Bronchial epithelial cell (primary cell): ENCODE data around the gene ATP1A2. TPM values are rescaled to one million over a fixed set of nuclear protein-coding genes. Genes with fewer than 3 reads are reported as not detected.

Experiments used
- DNase-seq: peaks from one replicate; pipeline ENCODE4 v3.0.0-alpha.2; 2010; ENCODE audit warnings: low read depth
- FAIRE-seq: peaks from 2 replicates; lab custom pipeline; 2011; peaks lifted over from hg19 to GRCh38; lab: Jason Lieb, UNC
- H3K27me3 ChIP-seq: 2 replicates; pipeline ENCODE4 v1.5.1; 2011; ENCODE audit warnings: low read length; ENCODE audit not compliant: control insufficient read depth, insufficient read depth
- H3K36me3 ChIP-seq: 2 replicates; pipeline ENCODE4 v1.5.1; 2011; ENCODE audit warnings: low read length; ENCODE audit not compliant: control insufficient read depth, insufficient read depth
- H3K4me3 ChIP-seq: 2 replicates; pipeline ENCODE4 v1.5.1; 2011; ENCODE audit warnings: mild to moderate bottlenecking, low read depth, low read length, control low read depth
- CTCF ChIP-seq: IDR thresholded peaks from 2 replicates; pipeline ENCODE4 v1.5.1; 2011; ENCODE audit warnings: mild to moderate bottlenecking, moderate library complexity, low read length, control low read depth, inconsistent platforms; ENCODE audit not compliant: insufficient read depth, severe bottlenecking
- total RNA-seq: library from RNA; depleted of rRNA; stranded (reverse); fragments of >200 nt; gene quantifications from 2 replicates; pipeline ENCODE4 v1.2.1, GENCODE V29; 2014

ATP1A2 gene
- total RNA-seq, 1 donor from 2014 or later = not detected

- Histone ChIP-seq H3K27me3 (no peaks in the 10 kb centered on the region), H3K4me3 (no peak overlapping the region), H3K36me3 (no peaks in the 10 kb centered on the region)
- DNase-seq (no peak), FAIRE-seq (no peak)
- no peak for TF ChIP-seq CTCF
These were observed 72.8 kb downstream of the ATP1A2 start for GRCh38 chr1:160188341-160188740.

- TF ChIP-seq CTCF = no peak
- Histone ChIP-seq H3K36me3 (no peaks in the 10 kb centered on the region), H3K4me3 (no peak within 1 kb of the TSS), H3K27me3 (no peaks in the 10 kb centered on the region)
- DNase-seq (peak; percentile 28), FAIRE-seq (no peak)
These were observed 74.4 kb downstream of the ATP1A2 start, which contains the start of gene CASQ1 for GRCh38 chr1:160189649-160190625. CASQ1 (plus strand) TSS chr1:160190575; CDS start chr1:160190752, 177 bp downstream.

GRCh38 chr1:160191756-160192155, 76.2 kb downstream of the ATP1A2 start:
- no peak for TF ChIP-seq CTCF
- no peaks in the 10 kb centered on the region for H3K36me3 ChIP-seq
- H3K4me3 ChIP-seq = no peak overlapping the region
- no peak for FAIRE-seq
- DNase-seq = no peak
- H3K27me3 ChIP-seq = no peaks in the 10 kb centered on the region

- Histone ChIP-seq H3K27me3 (no peaks in the 10 kb centered on the region), H3K4me3 (no peak overlapping the region), H3K36me3 (no peaks in the 10 kb centered on the region)
- no peak for FAIRE-seq
- DNase-seq = no peak
- TF ChIP-seq CTCF = no peak
These were observed 76.7 kb downstream of the ATP1A2 start for GRCh38 chr1:160192234-160192633.

Other genes with a start within 250 kb of the ATP1A2 start
- gene CFAP45, start 215.6 kb upstream of the ATP1A2 start, total RNA-seq = 0.53 and 0.90 TPM in 2 replicates
- 265 and 283 TPM in 2 replicates for gene TAGLN2, start 190.3 kb upstream of the ATP1A2 start, total RNA-seq
- 6.3 and 16.8 TPM in 2 replicates for gene IGSF9, start 170.1 kb upstream of the ATP1A2 start, total RNA-seq
- 10.0 and 16.6 TPM in 2 replicates for gene SLAMF9, start 161.5 kb upstream of the ATP1A2 start, total RNA-seq
- gene PIGM, start 83.8 kb upstream of the ATP1A2 start, total RNA-seq = 1.9 and 2.1 TPM in 2 replicates
- gene KCNJ10, start 45.6 kb upstream of the ATP1A2 start, total RNA-seq = not detected in 2 replicates
- gene KCNJ9, start 34.2 kb upstream of the ATP1A2 start, total RNA-seq = under 0.01 and 0.13 TPM in 2 replicates
- 42.6 and 57.0 TPM in 2 replicates for gene IGSF8, start 17.1 kb upstream of the ATP1A2 start, total RNA-seq
- not detected in 2 replicates for gene ATP1A4, start 35.8 kb downstream of the ATP1A2 start, total RNA-seq
- not detected in 2 replicates for gene CASQ1, start 74.8 kb downstream of the ATP1A2 start, total RNA-seq
- 38.3 and 44.5 TPM in 2 replicates for gene PEA15, start 89.6 kb downstream of the ATP1A2 start, total RNA-seq
- 57.4 and 76.0 TPM in 2 replicates for gene DCAF8, start 146.8 kb downstream of the ATP1A2 start, total RNA-seq
- 32.4 and 41.0 TPM in 2 replicates for gene PEX19, start 169.4 kb downstream of the ATP1A2 start, total RNA-seq
- gene COPA, start 227.5 kb downstream of the ATP1A2 start, total RNA-seq = 134 and 136 TPM in 2 replicates
- 27.9 and 36.7 TPM in 2 replicates for gene NCSTN, start 227.6 kb downstream of the ATP1A2 start, total RNA-seq